GM23248 (cell line): ENCODE measurements around the gene HSF2BP. TPM values are rescaled to one million over a fixed set of nuclear protein-coding genes. Genes with fewer than 3 reads are reported as not detected.
"Not testable (repeated sequence)": the region's sequence is repeated elsewhere in the genome, so short reads cannot be mapped to it uniquely, and the experiment has no call there.

Experiments
- DNase-seq: peaks from one replicate; pipeline ENCODE4 v3.0.0-alpha.2; 2015
- H2AFZ ChIP-seq: fragments of 200-600 bp; sonication (generic); 2 replicates; pipeline ENCODE4 v1.6.1; 2016; ENCODE audit warnings: antibody characterized with exemption
- H3F3A ChIP-seq: fragments of 200-600 bp; sonication (generic); 2 replicates; pipeline ENCODE4 v1.6.1; 2016; ENCODE audit warnings: mild to moderate bottlenecking, antibody characterized with exemption, mixed run types; ENCODE audit not compliant: insufficient read depth
- H3K27ac ChIP-seq: fragments of 200-600 bp; sonication (generic); 2 replicates; pipeline ENCODE4 v1.5.1; 2016; ENCODE audit warnings: mild to moderate bottlenecking
- H3K27me3 ChIP-seq: fragments of 200-600 bp; sonication (generic); replicated peaks from 2 replicates; pipeline ENCODE4 v1.6.1; 2016; ENCODE audit warnings: mild to moderate bottlenecking; ENCODE audit not compliant: insufficient read depth
- H3K36me3 ChIP-seq: fragments of 200-600 bp; sonication (generic); 2 replicates; pipeline ENCODE4 v1.6.1; 2016; ENCODE audit warnings: low read depth, mild to moderate bottlenecking
- H3K4me1 ChIP-seq: fragments of 200-600 bp; sonication (generic); 2 replicates; pipeline ENCODE4 v1.6.1; 2016; ENCODE audit warnings: mild to moderate bottlenecking; ENCODE audit not compliant: insufficient read depth
- H3K4me2 ChIP-seq: fragments of 200-600 bp; sonication (generic); one replicate; pipeline ENCODE4 v1.6.1; 2016; ENCODE audit warnings: mild to moderate bottlenecking; ENCODE audit not compliant: unreplicated experiment
- H3K4me3 ChIP-seq: fragments of 200-600 bp; sonication (generic); 2 replicates; pipeline ENCODE4 v1.5.1; 2016; ENCODE audit warnings: mild to moderate bottlenecking
- H3K79me2 ChIP-seq: fragments of 200-600 bp; sonication (generic); 2 replicates; pipeline ENCODE4 v1.6.1; 2016; ENCODE audit warnings: mild to moderate bottlenecking; ENCODE audit not compliant: insufficient read depth
- H3K9ac ChIP-seq: fragments of 200-600 bp; sonication (generic); 2 replicates; pipeline ENCODE4 v1.6.1; 2016; ENCODE audit warnings: mild to moderate bottlenecking
- H3K9me2 ChIP-seq: fragments of 200-600 bp; sonication (generic); 2 replicates; pipeline ENCODE4 v1.6.1; 2016; ENCODE audit warnings: mixed run types, mild to moderate bottlenecking, moderate library complexity; ENCODE audit not compliant: insufficient read depth
- H3K9me3 ChIP-seq: fragments of 200-600 bp; sonication (generic); one replicate; pipeline ENCODE4 v1.6.1; 2017; ENCODE audit warnings: low read depth
- H4K20me1 ChIP-seq: fragments of 200-600 bp; sonication (generic); 2 replicates; pipeline ENCODE4 v1.6.0; 2016; ENCODE audit not compliant: insufficient read depth
- WGBS, 2 experiments: methylation state at CpG; one replicate each; pipeline ENCODE4 v1.1.6; 2015 to 2017; ENCODE audit warnings: low lambda C conversion rate in 2 of 2, low coverage in 1 of 2; ENCODE audit errors: missing lambda C conversion rate in 2 of 2; 5-methylcytosine and 5-hydroxymethylcytosine counted together
- in situ Hi-C: fragments of 300-500 bp; cut with MboI; formaldehyde crosslinking; loops from 2 replicates; pipeline ENCODE4 v1.15.0; 2020
- polyA plus RNA-seq: library from polyadenylated mRNA; unstranded; fragments of >200 nt; fragmentation: Nextera tagmentation; extraction: Ambion mirVana; gene quantifications from 2 replicates; pipeline ENCODE4 v1.2.1, GENCODE V29; 2016
- total RNA-seq: library from RNA; depleted of rRNA; stranded (reverse); fragments of >200 nt; shearing (Covaris generic); gene quantifications from 2 replicates; pipeline ENCODE4 v1.2.3, GENCODE V29; 2014

The HSF2BP gene
- total and polyA plus RNA-seq, 2 experiments from 2014 or later = 1.6 to 4.8 TPM

DNA sequence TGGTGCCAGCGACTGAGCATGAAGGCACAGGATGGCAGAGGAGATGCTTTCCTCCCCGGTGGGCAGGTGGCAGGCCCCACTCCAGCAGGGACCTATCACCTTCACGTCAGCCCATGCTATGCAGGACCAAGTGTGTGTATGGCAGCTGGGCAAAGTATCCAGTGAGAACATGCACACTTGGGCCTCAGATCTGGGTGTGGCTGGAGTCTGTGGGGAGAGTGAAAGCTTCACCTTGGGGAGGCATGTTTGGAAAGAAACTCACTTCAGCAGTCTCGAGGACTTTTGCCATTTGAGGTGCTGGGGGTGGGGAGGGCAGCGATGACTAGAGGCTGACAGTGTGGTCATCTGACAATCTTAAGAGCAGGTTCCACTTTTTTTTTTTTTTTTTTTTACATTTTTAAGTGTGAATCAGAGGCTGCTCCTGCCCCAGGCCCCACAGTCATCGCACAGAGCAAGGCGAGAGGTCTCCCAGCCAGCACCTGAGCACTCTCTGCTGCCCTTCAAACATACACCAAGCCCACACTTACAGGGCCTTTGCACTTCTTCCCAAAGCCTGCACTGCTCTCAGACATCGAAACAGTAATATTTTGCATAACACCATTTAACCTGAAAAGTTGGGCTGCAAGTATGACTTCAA lies 136.7 kb downstream of the HSF2BP start:
- H3K27ac ChIP-seq, H3K36me3 ChIP-seq, H3K9me2 ChIP-seq, H3K79me2 ChIP-seq, H3F3A ChIP-seq, H3K9ac ChIP-seq, in situ Hi-C loops, H4K20me1 ChIP-seq, H3K27me3 ChIP-seq, DNase-seq, H3K9me3 ChIP-seq, H3K4me3 ChIP-seq, H2AFZ ChIP-seq, H3K4me1 ChIP-seq, H3K4me2 ChIP-seq: not testable (repeated sequence)
- no CpG with 5 or more reads among the region's 8 CpGs for WGBS, 2 experiments

DNA sequence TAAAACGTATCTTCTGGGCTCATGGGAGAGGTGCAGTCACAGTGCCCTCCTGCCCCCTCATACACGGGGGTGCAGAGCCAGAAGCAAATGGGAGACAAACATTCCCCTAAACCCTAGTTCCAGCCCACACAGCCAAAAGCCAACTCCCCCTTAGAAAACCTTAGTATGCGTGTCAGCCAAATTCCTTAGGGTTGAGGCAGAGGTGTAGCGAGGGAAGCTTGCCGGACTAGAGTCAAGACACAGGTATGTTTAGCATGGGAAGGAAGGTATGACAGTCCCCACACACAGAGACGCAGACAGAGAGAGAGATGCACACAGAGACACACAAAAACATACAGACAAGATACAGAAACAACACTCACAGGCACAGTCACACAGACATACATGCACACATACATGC lies 141.6 kb downstream of the HSF2BP start:
- H2AFZ ChIP-seq, H3K9me3 ChIP-seq, H3K27me3 ChIP-seq, H3K79me2 ChIP-seq, H3F3A ChIP-seq, DNase-seq, in situ Hi-C loops, H3K27ac ChIP-seq, H3K9me2 ChIP-seq, H4K20me1 ChIP-seq, H3K4me3 ChIP-seq, H3K36me3 ChIP-seq, H3K9ac ChIP-seq, H3K4me1 ChIP-seq, H3K4me2 ChIP-seq: not testable (repeated sequence)
- no CpG with 5 or more reads among the region's 6 CpGs for WGBS, 2 experiments

DNA sequence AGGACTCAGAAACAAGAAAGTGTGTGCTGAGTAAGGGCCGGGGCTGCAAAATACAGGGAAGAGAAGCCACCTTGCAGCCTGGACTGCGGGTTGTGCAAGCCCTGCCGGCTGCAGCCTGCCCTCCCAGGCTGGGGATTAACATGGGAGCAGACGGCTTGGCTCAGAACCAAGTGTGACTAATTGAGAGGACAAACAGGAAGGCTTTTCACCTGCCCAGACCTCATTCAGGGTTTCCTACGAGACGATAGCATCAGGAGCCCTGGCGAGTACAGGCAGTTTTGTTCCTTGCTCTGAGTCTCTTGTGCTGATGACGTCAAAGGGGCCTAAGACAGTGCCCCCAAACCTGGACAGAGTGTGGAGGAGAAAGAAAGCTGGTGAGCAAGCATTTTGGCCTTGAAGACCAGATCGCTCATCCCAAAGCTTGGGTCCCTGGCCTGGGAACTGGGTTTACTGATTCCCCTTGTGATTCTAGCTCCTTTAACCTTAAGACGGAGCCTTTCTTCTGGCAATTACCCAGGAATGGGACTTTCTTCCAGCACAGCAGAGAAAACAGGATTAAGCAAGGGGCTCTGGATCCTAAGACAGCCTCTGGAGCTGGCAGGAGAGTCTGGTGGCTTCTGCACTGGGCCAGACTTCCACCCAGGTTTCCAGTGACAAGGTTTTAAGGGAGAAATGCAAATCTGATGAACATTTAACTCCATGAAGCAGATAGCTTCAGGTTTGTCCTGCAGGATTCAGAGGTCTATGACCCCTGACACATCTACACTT lies 142.2 kb downstream of the HSF2BP start:
- H3K4me1 ChIP-seq, H3K9me2 ChIP-seq, H3K27me3 ChIP-seq, H3K36me3 ChIP-seq, in situ Hi-C loops, H3K4me2 ChIP-seq, H3F3A ChIP-seq, H4K20me1 ChIP-seq, H3K9me3 ChIP-seq, H3K4me3 ChIP-seq, H3K27ac ChIP-seq, DNase-seq, H3K9ac ChIP-seq, H3K79me2 ChIP-seq, H2AFZ ChIP-seq: not testable (repeated sequence)
- WGBS, 2 experiments = no CpG with 5 or more reads among the region's 10 CpGs

GRCh38 chr21:43516295-43516847 lies 142.9 kb downstream of the HSF2BP start:
- H3K9me3 ChIP-seq, H3K79me2 ChIP-seq, H3K27ac ChIP-seq, H3K4me1 ChIP-seq, H3K4me3 ChIP-seq, in situ Hi-C loops, H3K27me3 ChIP-seq, DNase-seq, H3K9me2 ChIP-seq, H3F3A ChIP-seq, H2AFZ ChIP-seq, H4K20me1 ChIP-seq, H3K9ac ChIP-seq, H3K4me2 ChIP-seq, H3K36me3 ChIP-seq: not testable (repeated sequence)
- WGBS, 2 experiments = no CpG with 5 or more reads among the region's 4 CpGs

DNA sequence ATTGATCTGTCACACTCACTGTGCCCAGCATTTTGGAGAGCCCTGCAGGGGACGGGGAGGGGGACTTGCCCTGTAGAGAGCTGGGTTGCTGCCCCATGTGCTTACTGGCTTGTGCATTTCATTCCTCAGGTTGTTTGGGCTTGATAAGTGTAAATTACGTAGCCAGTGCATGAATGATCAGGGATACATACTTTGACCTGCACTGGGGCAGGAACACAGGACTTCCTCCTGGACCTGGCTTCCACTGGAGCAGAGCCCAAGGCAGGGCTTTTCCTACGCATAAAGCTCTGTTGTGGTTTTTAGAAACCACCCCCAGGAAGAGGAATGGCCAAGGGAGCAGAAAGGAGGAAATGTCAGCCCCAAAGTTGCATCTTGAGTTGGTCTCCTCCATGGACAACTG lies 144.5 kb downstream of the HSF2BP start:
- H3K9ac ChIP-seq, H2AFZ ChIP-seq, H3K36me3 ChIP-seq, in situ Hi-C loops, H3K9me2 ChIP-seq, H3K4me3 ChIP-seq, H3K4me1 ChIP-seq, H3K9me3 ChIP-seq, H3K27ac ChIP-seq, H4K20me1 ChIP-seq, H3K79me2 ChIP-seq, H3F3A ChIP-seq, DNase-seq, H3K27me3 ChIP-seq, H3K4me2 ChIP-seq: not testable (repeated sequence)
- WGBS, 2 experiments = no CpG with 5 or more reads among the region's 3 CpGs

- H3K27me3 ChIP-seq, H3K79me2 ChIP-seq, H3K27ac ChIP-seq, DNase-seq, H3K4me3 ChIP-seq, H2AFZ ChIP-seq, H3K36me3 ChIP-seq, H3K9ac ChIP-seq, H3K9me2 ChIP-seq, in situ Hi-C loops, H3F3A ChIP-seq, H3K4me2 ChIP-seq, H4K20me1 ChIP-seq, H3K9me3 ChIP-seq, H3K4me1 ChIP-seq: not testable (repeated sequence)
- WGBS, 2 experiments = no CpG with 5 or more reads among the region's 3 CpGs
Observed at GRCh38 chr21:43513023-43513422, 146.3 kb downstream of the HSF2BP start.

DNA sequence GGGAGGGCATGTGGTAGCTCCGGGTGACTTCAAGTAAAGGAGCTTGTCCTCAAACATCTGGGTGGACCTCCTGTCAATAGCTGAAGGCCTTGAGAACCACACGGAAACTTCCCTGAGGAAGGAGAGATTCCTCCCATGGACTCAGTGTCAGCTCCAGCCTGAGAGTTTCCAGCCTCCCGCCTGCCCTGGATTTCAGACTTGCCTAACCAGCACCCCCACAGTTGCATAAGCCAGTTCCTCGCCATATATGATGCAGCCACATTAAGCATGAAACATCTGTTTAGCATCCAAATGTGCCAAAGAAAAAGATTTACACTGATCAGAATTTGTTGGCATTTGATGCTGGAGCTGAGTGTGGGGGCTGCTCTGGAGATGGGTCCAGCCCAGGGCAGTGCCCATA lies 148.1 kb downstream of the HSF2BP start:
- H3K4me2 ChIP-seq, DNase-seq, H3K27me3 ChIP-seq, H3K4me1 ChIP-seq, H3K9me2 ChIP-seq, H2AFZ ChIP-seq, H3K79me2 ChIP-seq, H3K27ac ChIP-seq, H3K4me3 ChIP-seq, H3K9me3 ChIP-seq, H3K9ac ChIP-seq, in situ Hi-C loops, H3K36me3 ChIP-seq, H4K20me1 ChIP-seq, H3F3A ChIP-seq: not testable (repeated sequence)
- no CpG with 5 or more reads among the region's 4 CpGs for WGBS, 2 experiments
